Kidney (tissue), 14 donors: Measurements from ENCODE around the gene FLRT3. TPM values are rescaled to one million over a fixed set of nuclear protein-coding genes. Genes with fewer than 3 reads are reported as not detected.

Experiments
- DNase-seq, 5 donors: peaks; one replicate each; pipeline ENCODE4 v3.0.0-alpha.2; 2013 to 2020
- FAIRE-seq: peaks from 2 replicates; lab custom pipeline; 2012; peaks lifted over from hg19 to GRCh38; lab: Jason Lieb, UNC
- H3K27ac ChIP-seq, 2 donors: one replicate each; pipeline ENCODE4 v1.7.0; 2013; ENCODE audit warnings: low read depth in 2 of 2, low read length in 2 of 2, inconsistent platforms in 1 of 2
- H3K27me3 ChIP-seq: one replicate; pipeline ENCODE4 v1.7.1; 2013; ENCODE audit warnings: low read length, inconsistent platforms; ENCODE audit not compliant: control insufficient read depth, insufficient read depth
- H3K36me3 ChIP-seq, 3 donors: one replicate each; pipeline versions ENCODE4 v1.7.0 to v1.7.1; 2013; ENCODE audit warnings: low read length in 3 of 3, control low read depth in 1 of 3, inconsistent platforms in 1 of 3; ENCODE audit not compliant: insufficient read depth in 3 of 3, control insufficient read depth in 2 of 3
- H3K4me1 ChIP-seq, 3 donors: one replicate each; pipeline versions ENCODE4 v1.7.0 to v1.7.1; 2013; ENCODE audit warnings: low read length in 3 of 3, inconsistent platforms in 1 of 3, low read depth in 1 of 3; ENCODE audit not compliant: control insufficient read depth in 2 of 3, insufficient read depth in 2 of 3
- H3K4me3 ChIP-seq, 3 donors: one replicate each; pipeline versions ENCODE4 v1.7.0 to v1.8.1; 2013; ENCODE audit warnings: low read length in 3 of 3, control low read depth in 1 of 3, inconsistent platforms in 1 of 3
- H3K9ac ChIP-seq, 3 donors: one replicate each; pipeline versions ENCODE4 v1.7.0 to v1.7.1; 2013; ENCODE audit warnings: low read length in 3 of 3, control low read depth in 1 of 3, inconsistent platforms in 1 of 3
- H3K9me3 ChIP-seq, 3 donors: one replicate each; pipeline versions ENCODE4 v1.7.0 to v1.7.1; 2013; ENCODE audit warnings: low read length in 3 of 3, control low read depth in 1 of 3, inconsistent platforms in 1 of 3; ENCODE audit not compliant: control insufficient read depth in 2 of 3, insufficient read depth in 1 of 3
- CTCF ChIP-seq: IDR thresholded peaks from 3 replicates; pipeline ENCODE4 v1.5.1; 2012; ENCODE audit warnings: mild to moderate bottlenecking, moderate library complexity, borderline replicate concordance; ENCODE audit not compliant: insufficient read depth; ENCODE audit errors: extremely low read depth
- intact Hi-C: fragments of 100-400 bp; cut with DNase I; formaldehyde crosslinking; loops from one replicate; pipeline ENCODE4 v1.11.1; 2022
- polyA plus RNA-seq: library from polyadenylated mRNA; stranded (reverse); fragments of 350-450 nt; fragmentation: Illumina TruSeq; extraction: RNeasy Lipid Tissue Mini Kit (QIAGEN cat#74804); gene quantifications from one replicate; pipeline ENCODE4 v1.2.3, GENCODE V29; 2014; ENCODE audit warnings: low read depth, low replicate concordance; ENCODE audit not compliant: insufficient read depth
- total RNA-seq: library from RNA; stranded (reverse); fragmentation: NEBNext Ultra II Directional; extraction: Animal tissue kit (Norgen Biotek cat#: 25700); gene quantifications from one replicate; pipeline ENCODE4 v1.2.1, GENCODE V29; 2021
- donor health status: control.
- donor health status: control.
- donor health status: control.
- donor health status: control.
- donor health status: control.
- donor health status: DM: yes; HTN: yes; CAD: no.
- donor health status: Normal renal cell carcinoma (clear cell type).

The FLRT3 gene
- total and polyA plus RNA-seq, 2 donors from 2014 or later, result 14.2 to 70.3 TPM

- Histone ChIP-seq H3K27me3 (no peaks in the 10 kb centered on the region), H3K4me3 (peak overlapping the region; percentile 73 to 99 (median 88)), H3K9ac (peak overlapping the region in 2 of 3 donors; percentile 67 to 99), H3K9me3 (no peaks in the 10 kb centered on the region), H3K4me1 (no peaks in the 10 kb centered on the region), H3K36me3 (no peaks in the 10 kb centered on the region), H3K27ac (peak overlapping the region in 1 of 2 donors; percentile 29)
- FAIRE-seq (no peak), DNase-seq (peak in 4 of 5 donors; percentile 79 to 95 (median 88))
- intact Hi-C loops, result no loop called here
- peak; percentile 48 for TF ChIP-seq CTCF
Measured at GRCh38 chr20:14334306-14334930, 3.0 kb downstream of the FLRT3 start.

- Histone ChIP-seq H3K36me3 (no peaks in the 10 kb centered on the region), H3K4me3 (peak overlapping the region; percentile 57 to 99 (median 73)), H3K27ac (no peak overlapping the region), H3K27me3 (no peaks in the 10 kb centered on the region), H3K9ac (peak overlapping the region in 2 of 3 donors; percentile 17 to 99), H3K9me3 (no peaks in the 10 kb centered on the region), H3K4me1 (peaks cover 0 to 1% (median 0%) of the 10 kb centered on the region in 3 donors)
- intact Hi-C loops, result no loop called here
- TF ChIP-seq CTCF, result no peak
- FAIRE-seq, result no peak
- peak in 2 of 5 donors; percentile 27 to 58 for DNase-seq
Measured at GRCh38 chr20:14333721-14334120, 3.7 kb downstream of the FLRT3 start.

- intact Hi-C loops, result no loop called here
- peak overlapping the region; percentile 57 to 99 (median 73) for H3K4me3 ChIP-seq
- H3K27ac ChIP-seq, result no peak overlapping the region
- peaks cover 0 to 3% (median 0%) of the 10 kb centered on the region in 3 donors for H3K4me1 ChIP-seq
- peak overlapping the region in 2 of 3 donors; percentile 17 to 99 for H3K9ac ChIP-seq
- peak in 2 of 5 donors; percentile 32 to 55 for DNase-seq
- H3K27me3 ChIP-seq, result no peaks in the 10 kb centered on the region
- no peaks in the 10 kb centered on the region for H3K9me3 ChIP-seq
- no peaks in the 10 kb centered on the region for H3K36me3 ChIP-seq
- FAIRE-seq, result no peak
- no peak for TF ChIP-seq CTCF
Measured at GRCh38 chr20:14332866-14333265, 4.5 kb downstream of the FLRT3 start.

GRCh38 chr20:14331646-14332045, 5.8 kb downstream of the FLRT3 start:
- intact Hi-C loops, result no loop called here
- Histone ChIP-seq H3K27me3 (no peaks in the 10 kb centered on the region), H3K9me3 (no peaks in the 10 kb centered on the region), H3K27ac (no peak overlapping the region), H3K4me1 (peaks cover 0 to 3% (median 0%) of the 10 kb centered on the region in 3 donors), H3K36me3 (peaks cover 4 to 8% (median 6%) of the 10 kb centered on the region in 3 donors), H3K4me3 (peak overlapping the region; percentile 4 to 73 (median 57)), H3K9ac (no peak overlapping the region)
- FAIRE-seq (no peak), DNase-seq (no peak)
- TF ChIP-seq CTCF, result no peak
